ENCODE data around the gene PLN.

The PLN gene

DNA sequence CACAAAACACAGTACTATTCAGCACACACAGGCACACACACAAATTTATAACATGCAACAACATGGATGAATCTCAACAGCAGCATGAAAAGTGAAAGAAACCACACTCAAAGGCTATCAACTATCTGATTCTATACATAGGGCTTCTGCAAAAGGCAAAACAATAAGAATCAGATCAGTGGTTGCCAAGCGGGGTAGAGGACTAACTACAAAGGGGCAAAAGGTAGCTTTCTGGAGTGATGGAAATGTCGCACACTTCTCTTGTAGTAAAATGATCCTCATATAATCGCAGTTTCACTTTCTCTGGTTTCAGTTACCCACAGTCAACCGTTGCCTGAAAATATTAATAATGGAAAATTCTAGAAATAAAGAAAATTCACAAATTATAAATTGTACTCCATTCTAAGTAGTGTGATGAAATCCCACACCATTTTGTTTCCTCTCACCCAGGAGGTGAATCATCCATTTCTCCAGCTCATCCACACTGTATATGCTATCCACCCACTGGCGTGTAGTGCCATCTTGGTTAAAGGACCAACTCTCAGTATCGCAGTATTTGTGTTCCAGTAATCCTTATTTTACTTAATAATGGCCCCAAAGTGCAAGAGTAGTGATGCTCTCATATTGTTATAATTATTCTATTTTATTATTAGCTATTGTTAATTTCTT is 12.8 kb upstream of the PLN start:
- H3K4me3 ChIP-seq (replicated peaks; ENCODE audit: low read depth, low read length): no peak overlapping the region
- DNase-seq (ENCODE audit: low read depth): no peak
- TF ChIP-seq CTCF (IDR thresholded peaks at IDR 0.05; ENCODE audit: low read length, missing control alignments): no peak

DNA sequence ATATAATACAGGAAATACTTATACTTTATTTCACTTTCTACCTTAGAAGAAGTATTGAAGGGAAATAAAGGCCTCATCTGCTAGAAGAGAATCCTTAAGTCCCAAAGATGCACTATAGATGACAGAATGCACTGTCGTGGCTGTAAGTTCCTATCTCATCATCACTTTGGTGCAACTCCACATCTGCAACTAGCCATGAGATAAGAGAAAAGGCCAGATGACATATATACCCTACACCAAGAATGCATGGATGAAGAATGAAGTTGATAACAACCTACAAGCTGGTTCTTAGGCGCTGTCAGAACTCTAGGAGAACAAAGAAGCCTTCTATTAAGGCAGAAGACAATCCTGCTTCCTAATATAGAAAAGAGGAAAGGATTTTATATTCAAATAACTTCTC is 11.6 kb upstream of the PLN start:
- no peak for DNase-seq (ENCODE audit: low read depth)
- TF ChIP-seq CTCF (IDR thresholded peaks at IDR 0.05; ENCODE audit: low read length, missing control alignments): no peak
- H3K4me3 ChIP-seq (replicated peaks; ENCODE audit: low read depth, low read length): no peak overlapping the region

GRCh38 chr6:118537574-118537973 is 10.5 kb upstream of the PLN start:
- H3K4me3 ChIP-seq (replicated peaks; ENCODE audit: low read depth, low read length): no peak overlapping the region
- DNase-seq (ENCODE audit: low read depth): peak; percentile 60
- TF ChIP-seq CTCF (IDR thresholded peaks at IDR 0.05; ENCODE audit: low read length, missing control alignments): no peak

DNA sequence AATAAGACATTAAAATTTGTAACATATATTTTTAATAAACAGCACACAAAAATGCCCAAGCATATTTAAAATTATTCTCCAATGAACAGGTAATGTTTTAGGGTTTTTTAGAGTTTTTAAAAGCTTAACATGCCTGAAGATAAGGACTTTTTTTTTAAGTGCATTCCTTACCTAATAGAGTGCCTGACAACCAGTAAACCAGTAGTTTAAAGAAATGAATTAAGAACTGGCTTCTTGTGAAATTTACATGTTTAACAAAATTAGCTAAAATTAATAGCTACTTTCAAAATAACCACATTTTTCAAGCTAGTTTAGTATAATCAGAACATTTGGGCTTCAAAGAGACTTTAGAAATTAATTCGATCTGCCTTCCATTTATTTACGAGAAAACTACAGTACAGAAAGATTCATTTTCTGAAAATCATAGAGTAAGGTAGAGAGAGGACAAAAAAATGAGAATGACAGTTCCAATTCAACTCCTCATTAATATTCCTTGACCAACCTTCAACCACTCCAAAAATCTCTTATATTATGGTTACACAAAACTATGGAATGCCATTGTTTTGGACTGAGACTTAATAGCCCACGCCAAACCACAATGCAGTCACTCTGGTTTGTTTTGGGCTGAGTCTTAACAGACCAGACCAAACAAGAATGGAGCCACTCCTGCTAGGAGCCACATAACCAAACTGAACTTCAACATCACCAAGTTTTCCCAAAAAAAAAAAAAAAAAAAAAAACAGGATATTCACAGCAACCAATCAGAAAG is 5.7 kb upstream of the PLN start:
- no peak for TF ChIP-seq CTCF (IDR thresholded peaks at IDR 0.05; ENCODE audit: low read length, missing control alignments)
- H3K4me3 ChIP-seq (replicated peaks; ENCODE audit: low read depth, low read length): no peak overlapping the region
- DNase-seq (ENCODE audit: low read depth): peak; percentile 52

DNA sequence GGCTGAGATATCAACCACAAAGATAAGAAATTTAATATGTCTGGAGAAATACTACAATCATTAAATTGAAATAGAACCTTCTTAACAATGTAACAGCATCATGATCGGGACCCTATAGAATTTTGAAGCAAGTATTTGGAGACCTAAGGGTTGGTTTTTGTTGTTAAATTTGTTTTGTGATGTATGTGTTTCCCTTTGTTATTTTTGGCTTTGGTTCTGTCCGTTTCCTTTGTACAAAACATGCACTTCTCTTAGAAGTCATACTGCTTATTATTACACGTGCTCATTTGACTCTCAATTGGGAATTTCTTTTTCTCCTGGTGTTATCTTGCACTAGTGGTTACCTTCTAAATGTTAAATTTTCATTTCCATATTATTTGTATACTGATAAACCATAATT is 4.0 kb upstream of the PLN start:
- DNase-seq (ENCODE audit: low read depth): no peak
- no peak overlapping the region for H3K4me3 ChIP-seq (replicated peaks; ENCODE audit: low read depth, low read length)
- no peak for TF ChIP-seq CTCF (IDR thresholded peaks at IDR 0.05; ENCODE audit: low read length, missing control alignments)

DNA sequence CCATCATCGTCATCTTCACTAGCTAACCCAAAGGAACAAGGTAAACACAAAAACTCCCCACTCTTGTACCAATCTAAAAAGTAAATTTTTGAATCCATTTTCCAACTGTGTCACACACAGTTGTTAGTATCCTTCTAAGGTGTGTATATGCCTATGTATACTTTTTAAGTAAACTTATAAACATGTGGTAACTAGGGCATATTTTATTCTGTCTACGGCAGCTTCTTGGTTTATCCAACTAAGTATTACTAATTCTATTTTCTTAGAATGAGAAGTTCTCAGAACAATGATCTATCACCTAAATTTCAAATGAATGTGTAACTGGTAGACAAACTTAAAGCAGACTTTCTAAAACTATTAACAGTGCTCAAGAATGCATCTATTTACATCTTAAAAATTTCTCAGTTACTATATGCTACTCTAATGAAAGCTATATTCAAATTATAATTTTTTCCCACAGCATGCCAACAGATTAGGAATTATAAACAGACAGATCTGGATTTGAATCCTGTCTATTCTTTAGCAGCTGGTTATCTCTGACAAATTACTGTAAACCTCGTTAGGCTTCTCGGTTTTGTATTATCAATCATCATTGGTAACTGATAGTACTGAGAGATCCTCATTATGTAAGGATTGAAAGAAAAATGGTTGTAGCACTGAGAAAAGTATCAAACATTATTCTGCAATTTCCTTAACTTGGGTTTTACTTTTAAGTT is 1.8 kb upstream of the PLN start:
- no peak overlapping the region for H3K4me3 ChIP-seq (replicated peaks; ENCODE audit: low read depth, low read length)
- TF ChIP-seq CTCF (IDR thresholded peaks at IDR 0.05; ENCODE audit: low read length, missing control alignments): no peak
- DNase-seq (ENCODE audit: low read depth): no peak
